Pancreas (tissue), 10 donors: ENCODE data around the gene TMEM198. TPM values are rescaled to one million over a fixed set of nuclear protein-coding genes. Genes with fewer than 3 reads are reported as not detected.
A peak's percentile ranks its signal among the peaks of the same experiment; 100 is the strongest.

ENCODE experiments used
- ATAC-seq, 4 donors: fragments of 200-7000 bp; cut with Tn5 transposase; one replicate each; pipeline versions ENCODE4 v1.8.0 to v1.9.1; 2020; ENCODE audit warnings: mild to moderate bottlenecking in 4 of 4, moderate library complexity in 4 of 4
- DNase-seq, 6 donors: peaks; one replicate each; pipeline ENCODE4 v3.0.0-alpha.2; 2020
- FAIRE-seq: peaks from 2 replicates; lab custom pipeline; 2012; peaks lifted over from hg19 to GRCh38; lab: Jason Lieb, UNC
- H3K27ac ChIP-seq, 4 donors: fragments of 200-600 bp; sonication (generic); 1 replicate in 3 of 4; 2 replicates in 1 of 4; pipeline versions ENCODE4 v1.5.0 to v1.8.0; 2020
- H3K27me3 ChIP-seq, 4 donors: fragments of 200-600 bp; one replicate each; pipeline ENCODE4 v1.8.0; 2021
- H3K36me3 ChIP-seq, 3 donors: fragments of 200-600 bp; sonication (generic) in 1 of 3; one replicate each; pipeline versions ENCODE4 v1.5.0 to v1.8.0; 2020 to 2021
- H3K4me1 ChIP-seq, 3 donors: fragments of 200-600 bp; one replicate each; pipeline ENCODE4 v1.8.0; 2021
- H3K4me3 ChIP-seq, 4 donors: fragments of 200-600 bp; sonication (generic) in 2 of 4; one replicate each; pipeline versions ENCODE4 v1.5.0 to v1.8.0; 2020 to 2021
- H3K9me3 ChIP-seq, 4 donors: fragments of 200-600 bp; one replicate each; pipeline ENCODE4 v1.8.0; 2021
- WGBS, 2 donors: extraction: QIAGEN DNeasy Blood & Tissue Kit; methylation state at CpG; one replicate each; pipeline ENCODE4 v1.1.7; 2013; 5-methylcytosine and 5-hydroxymethylcytosine counted together
- intact Hi-C, 3 donors: fragments of 100-400 bp; cut with DNase I; formaldehyde crosslinking; loops; one replicate each; pipeline versions ENCODE4 v1.11.1 to v1.14.2; 2022
- polyA plus RNA-seq, 2 donors: library from polyadenylated mRNA; stranded (reverse); fragments of 200-250 nt; gene quantifications; one replicate each; pipeline ENCODE4 v1.2.3, GENCODE V29; 2013
- total RNA-seq, 6 donors: library from RNA; stranded (reverse); fragmentation: NEBNext Ultra II Directional in 4 of 6; extraction: Animal tissue kit (Norgen Biotek cat#: 25700) in 4 of 6; gene quantifications; one replicate each; pipeline versions ENCODE4 v1.2.1 to v1.2.4, GENCODE V29; 2021 to 2023
- TF ChIP-seq, protein P1 (sequence below), 4 donors: fragments of 200-600 bp; sonication (generic) in 3 of 4; IDR thresholded peaks; one replicate each; pipeline versions ENCODE4 v1.5.0 to v1.8.0; 2021; ENCODE audit warnings: antibody characterized with exemption in 4 of 4
- donor health status: healthy with polysubstance abuse.
- donor health status: DM: no; HTN: no; CAD: no; lungs with moderate emphysema.
- donor health status: DM: no; HTN: no; CAD: no.
- donor health status: control.
- donor health status: control.
- donor health status: Bipolar disorder and iron deficiency.
- donor health status: DM: yes; HTN: yes; CAD: no.
- donor health status: DM: no; HTN: no; CAD: no.
- donor health status: DM: no; HTN: no; CAD: no.
- donor health status: DM: yes; HTN: yes; CAD: no.

Gene TMEM198
- total and polyA plus RNA-seq, 8 donors = 2.6 to 13.3 (median 5.9) TPM

DNA sequence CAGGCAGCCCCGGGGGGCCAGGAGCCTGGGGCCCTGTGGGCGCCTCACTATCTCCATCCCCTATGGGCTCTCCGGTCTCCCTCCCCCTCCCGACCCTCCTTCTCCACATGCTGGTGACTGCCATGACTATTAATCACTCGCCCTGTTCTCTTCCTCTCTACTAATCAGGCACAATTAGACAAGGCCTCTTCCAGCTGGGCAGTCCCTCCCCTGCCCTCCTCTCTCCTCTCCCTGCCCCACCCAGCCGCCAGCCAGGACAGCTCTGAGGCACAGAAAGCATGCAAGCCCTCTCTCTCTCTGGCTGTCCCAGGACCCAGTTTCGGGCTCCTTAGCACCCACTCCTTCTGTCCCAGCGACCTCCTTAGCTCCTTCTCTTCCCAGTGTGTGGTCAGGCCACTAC is 23.7 kb upstream of the TMEM198 start:
- intact Hi-C loops = no loop called here
- Histone ChIP-seq H3K9me3 (no peaks in the 10 kb centered on the region), H3K4me3 (no peak overlapping the region), H3K4me1 (no peaks in the 10 kb centered on the region), H3K27ac (no peak overlapping the region), H3K27me3 (peaks cover 0 to 19% (median 0%) of the 10 kb centered on the region in 4 donors), H3K36me3 (no peaks in the 10 kb centered on the region)
- 59 to 67% methylated on average over 8 of the region's 8 CpGs for WGBS, 2 donors
- DNase-seq = peak in 1 of 6 donors; percentile 51
- FAIRE-seq = no peak
- no peak for ATAC-seq
- TF ChIP-seq, protein P1, sequence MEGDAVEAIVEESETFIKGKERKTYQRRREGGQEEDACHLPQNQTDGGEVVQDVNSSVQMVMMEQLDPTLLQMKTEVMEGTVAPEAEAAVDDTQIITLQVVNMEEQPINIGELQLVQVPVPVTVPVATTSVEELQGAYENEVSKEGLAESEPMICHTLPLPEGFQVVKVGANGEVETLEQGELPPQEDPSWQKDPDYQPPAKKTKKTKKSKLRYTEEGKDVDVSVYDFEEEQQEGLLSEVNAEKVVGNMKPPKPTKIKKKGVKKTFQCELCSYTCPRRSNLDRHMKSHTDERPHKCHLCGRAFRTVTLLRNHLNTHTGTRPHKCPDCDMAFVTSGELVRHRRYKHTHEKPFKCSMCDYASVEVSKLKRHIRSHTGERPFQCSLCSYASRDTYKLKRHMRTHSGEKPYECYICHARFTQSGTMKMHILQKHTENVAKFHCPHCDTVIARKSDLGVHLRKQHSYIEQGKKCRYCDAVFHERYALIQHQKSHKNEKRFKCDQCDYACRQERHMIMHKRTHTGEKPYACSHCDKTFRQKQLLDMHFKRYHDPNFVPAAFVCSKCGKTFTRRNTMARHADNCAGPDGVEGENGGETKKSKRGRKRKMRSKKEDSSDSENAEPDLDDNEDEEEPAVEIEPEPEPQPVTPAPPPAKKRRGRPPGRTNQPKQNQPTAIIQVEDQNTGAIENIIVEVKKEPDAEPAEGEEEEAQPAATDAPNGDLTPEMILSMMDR (IDR thresholded peaks at IDR 0.05) = no peak

DNA sequence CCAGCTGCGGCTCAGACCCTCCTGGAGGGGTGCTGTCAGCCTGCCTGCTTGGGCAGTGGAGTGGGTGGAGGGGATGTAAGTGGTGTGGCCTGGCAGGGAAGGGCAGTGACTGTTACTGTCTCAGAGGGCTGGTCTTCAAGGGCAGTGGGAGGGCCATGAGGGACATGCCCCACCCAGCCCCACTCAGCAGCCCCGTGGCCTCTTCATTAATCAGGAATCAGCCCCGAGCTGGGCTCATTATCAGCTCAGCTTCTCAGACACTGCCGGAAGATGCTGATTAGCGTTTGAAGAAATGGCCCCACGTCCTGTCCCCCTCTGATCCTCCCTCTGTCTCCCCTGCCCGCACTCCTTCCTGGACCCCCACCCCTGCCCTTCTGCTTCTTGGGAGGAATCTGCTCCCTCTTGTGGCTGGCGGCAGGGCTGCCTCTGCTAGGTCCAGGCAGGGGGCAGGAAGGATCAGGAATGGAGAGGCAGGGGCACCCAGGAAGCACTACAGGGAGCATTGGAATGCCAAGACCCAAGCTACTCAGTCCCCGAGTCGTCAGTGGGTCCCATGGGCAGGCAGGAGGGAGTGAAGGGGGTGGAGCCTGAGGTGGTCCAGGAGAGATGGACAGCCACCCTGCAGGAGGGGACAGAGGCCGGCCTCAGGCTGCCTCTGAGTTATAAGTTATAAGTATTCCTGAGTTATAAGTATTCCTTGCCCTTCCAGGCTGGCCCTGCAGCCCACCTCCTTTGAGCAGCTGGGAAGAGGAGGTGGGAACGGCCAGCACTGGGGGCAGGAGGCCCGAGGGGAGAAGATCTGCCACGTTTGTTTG is 22.6 kb upstream of the TMEM198 start:
- DNase-seq = peak in 2 of 6 donors; percentile 46 to 68
- no peak overlapping the region for H3K27ac ChIP-seq
- H3K36me3 ChIP-seq = no peaks in the 10 kb centered on the region
- H3K4me1 ChIP-seq = no peaks in the 10 kb centered on the region
- 12 to 14% methylated on average over 14 of the region's 14 CpGs for WGBS, 2 donors
- no peaks in the 10 kb centered on the region for H3K9me3 ChIP-seq
- peaks cover 0 to 19% (median 0%) of the 10 kb centered on the region in 4 donors for H3K27me3 ChIP-seq
- TF ChIP-seq, protein P1 (IDR thresholded peaks at IDR 0.05) = peak in 3 of 4 donors; percentile 21 to 31 (median 23)
- peak; percentile 66 to 84 (median 70) for ATAC-seq
- H3K4me3 ChIP-seq = no peak overlapping the region
- FAIRE-seq = no peak
- intact Hi-C loops = no loop called here

DNA sequence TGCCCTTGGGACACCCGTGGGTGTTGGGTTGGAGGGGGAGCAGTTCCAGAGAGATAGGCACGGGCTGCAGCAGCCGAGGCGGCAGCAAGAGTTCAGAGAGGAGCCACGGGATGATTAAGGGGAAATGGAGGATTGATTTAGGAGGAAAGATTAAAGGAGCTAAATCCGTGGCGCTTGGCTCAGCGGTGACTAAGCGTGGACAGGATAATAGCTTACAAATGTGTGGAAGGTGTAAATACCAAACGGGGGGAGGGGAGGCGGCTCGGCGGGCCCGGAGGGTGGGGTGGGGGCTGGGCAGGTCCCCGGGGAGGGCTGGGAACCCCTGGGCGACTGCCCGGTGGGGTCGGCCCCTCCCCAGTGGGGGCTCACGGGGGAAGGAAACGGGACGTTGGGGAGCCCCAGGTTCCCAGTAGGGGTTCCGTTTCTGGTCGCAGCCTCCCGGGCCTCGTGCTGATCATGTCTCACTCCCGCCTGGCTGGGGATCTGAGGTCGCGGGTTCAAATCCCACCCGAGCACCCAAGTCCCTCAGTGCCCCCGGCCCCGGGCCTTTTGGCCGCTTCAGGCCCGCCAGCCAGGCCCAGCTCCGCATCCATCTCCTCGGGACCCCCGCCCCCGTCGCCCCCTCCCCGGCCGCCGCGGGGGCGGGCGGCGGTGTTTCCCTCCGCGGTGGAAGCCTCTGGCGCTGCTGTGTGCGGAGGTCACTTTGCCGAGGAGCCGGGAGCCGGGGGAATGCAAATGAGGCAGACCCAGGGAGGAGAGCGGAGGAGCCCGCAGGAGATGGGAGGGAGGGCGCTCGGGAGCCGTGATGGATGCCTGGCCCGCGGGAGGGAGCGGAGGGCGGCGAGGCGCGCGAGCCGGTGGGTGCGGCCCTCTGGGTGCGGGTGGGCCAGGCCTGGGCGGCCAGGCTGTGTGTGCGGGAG is 21.5 kb upstream of the TMEM198 start:
- ATAC-seq (peak; percentile 25 to 34 (median 30)), FAIRE-seq (no peak), DNase-seq (peak in 2 of 6 donors; percentile 65 to 66)
- 5% methylated on average over 45 to 70 of the region's 70 CpGs for WGBS, 2 donors
- Histone ChIP-seq H3K4me1 (no peaks in the 10 kb centered on the region), H3K36me3 (no peaks in the 10 kb centered on the region), H3K4me3 (peak overlapping the region in 1 of 4 donors; percentile 2), H3K27me3 (peaks cover 0 to 19% (median 0%) of the 10 kb centered on the region in 4 donors), H3K27ac (no peak overlapping the region), H3K9me3 (no peaks in the 10 kb centered on the region)
- TF ChIP-seq, protein P1 (IDR thresholded peaks at IDR 0.05) = no peak
- intact Hi-C loops = no loop called here

DNA sequence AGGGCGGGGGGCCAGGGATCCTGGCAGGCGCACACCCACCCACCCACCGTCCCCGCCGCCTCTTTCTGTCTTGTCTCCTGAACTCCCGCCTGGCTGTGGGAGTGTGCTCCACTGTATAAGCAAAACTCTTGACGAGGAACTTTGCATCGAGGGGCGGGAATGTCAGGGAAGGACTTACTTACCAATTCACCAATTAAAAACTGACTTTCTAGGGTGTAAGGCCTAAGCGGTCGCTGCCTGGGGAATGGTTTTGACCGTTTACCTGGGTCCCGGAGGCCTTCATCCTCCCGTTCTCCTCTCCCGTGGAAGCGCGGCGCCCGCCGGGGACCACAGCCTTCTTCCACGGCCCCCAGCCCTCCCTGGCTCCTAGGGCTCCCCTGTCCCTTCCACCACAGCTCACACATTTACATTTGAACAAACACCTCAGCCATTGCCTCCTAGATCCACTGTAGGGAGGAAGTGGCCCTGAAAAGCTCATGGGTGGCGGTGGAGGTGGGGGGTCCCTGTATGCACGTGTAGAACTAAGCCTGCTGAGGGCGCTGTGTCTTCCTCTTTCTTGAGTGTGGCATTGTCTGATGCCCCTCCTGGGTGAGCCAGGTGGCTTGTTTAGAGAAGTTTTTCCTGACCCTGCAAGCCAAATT is 20.7 kb upstream of the TMEM198 start:
- peak in 1 of 6 donors; percentile 54 for DNase-seq
- no peak for FAIRE-seq
- TF ChIP-seq, protein P1 (IDR thresholded peaks at IDR 0.05) = no peak
- Histone ChIP-seq H3K27me3 (peaks cover 0 to 23% (median 0%) of the 10 kb centered on the region in 4 donors), H3K27ac (no peak overlapping the region), H3K4me3 (peak overlapping the region in 1 of 4 donors; percentile 2), H3K4me1 (no peaks in the 10 kb centered on the region), H3K9me3 (no peaks in the 10 kb centered on the region), H3K36me3 (no peaks in the 10 kb centered on the region)
- ATAC-seq = no peak
- WGBS, 2 donors = 29 to 32% methylated on average over 24 of the region's 24 CpGs
- intact Hi-C loops = no loop called here
